Testis (tissue), 2 donors: ENCODE results near the gene NES.

Experiments used
- POLR2A ChIP-seq: fragments of 450-650 bp; IDR thresholded peaks from one replicate; pipeline ENCODE4 v1.6.1; 2017; ENCODE audit warnings: antibody characterized with exemption, mild to moderate bottlenecking, moderate library complexity
- TF ChIP-seq, protein P1 (sequence below), 3 experiments: fragments of 450-650 bp in 2 of 3; fragments of 200-600 bp in 1 of 3; sonication (generic) in 1 of 3; IDR thresholded peaks; one replicate each; pipeline ENCODE4 v1.5.1; 2016 to 2019; ENCODE audit warnings: antibody characterized with exemption in 3 of 3, mild to moderate bottlenecking in 2 of 3, moderate library complexity in 1 of 3

DNA sequence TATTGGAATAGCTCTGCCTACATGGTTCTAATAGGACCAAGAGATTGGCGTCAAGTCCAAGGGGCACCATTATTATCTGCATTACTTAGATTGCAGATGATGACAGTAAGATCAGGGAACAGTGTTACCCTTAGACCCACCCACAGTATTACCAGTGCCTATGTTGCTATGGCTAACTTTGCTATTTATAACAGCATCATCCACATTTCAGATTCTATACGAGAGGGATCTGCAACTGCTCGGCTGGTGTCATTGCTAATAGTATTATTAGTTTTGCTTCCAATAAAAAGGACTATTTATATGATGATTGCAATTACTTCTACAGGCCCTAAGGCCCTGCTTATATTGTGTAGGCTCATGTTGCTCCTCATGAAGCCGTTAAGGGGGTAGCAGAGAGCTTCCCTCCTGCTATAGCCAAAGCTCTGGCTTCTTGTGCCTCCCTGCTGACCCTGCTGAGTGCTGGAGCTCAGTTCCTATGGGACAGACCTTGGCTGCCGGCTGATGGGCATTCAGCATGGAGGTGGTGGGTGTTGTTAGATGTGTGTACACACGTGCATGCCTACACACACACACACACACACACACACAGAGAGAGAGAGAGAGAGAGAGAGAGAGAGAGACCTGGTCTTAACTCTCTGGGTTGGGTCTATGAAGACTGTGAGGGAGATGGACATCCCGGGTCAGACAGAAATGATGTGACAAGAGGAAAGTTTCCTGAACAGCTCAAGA, 34.0 kb downstream of the NES start:
- no peak for TF ChIP-seq POLR2A
- TF ChIP-seq, protein P1, sequence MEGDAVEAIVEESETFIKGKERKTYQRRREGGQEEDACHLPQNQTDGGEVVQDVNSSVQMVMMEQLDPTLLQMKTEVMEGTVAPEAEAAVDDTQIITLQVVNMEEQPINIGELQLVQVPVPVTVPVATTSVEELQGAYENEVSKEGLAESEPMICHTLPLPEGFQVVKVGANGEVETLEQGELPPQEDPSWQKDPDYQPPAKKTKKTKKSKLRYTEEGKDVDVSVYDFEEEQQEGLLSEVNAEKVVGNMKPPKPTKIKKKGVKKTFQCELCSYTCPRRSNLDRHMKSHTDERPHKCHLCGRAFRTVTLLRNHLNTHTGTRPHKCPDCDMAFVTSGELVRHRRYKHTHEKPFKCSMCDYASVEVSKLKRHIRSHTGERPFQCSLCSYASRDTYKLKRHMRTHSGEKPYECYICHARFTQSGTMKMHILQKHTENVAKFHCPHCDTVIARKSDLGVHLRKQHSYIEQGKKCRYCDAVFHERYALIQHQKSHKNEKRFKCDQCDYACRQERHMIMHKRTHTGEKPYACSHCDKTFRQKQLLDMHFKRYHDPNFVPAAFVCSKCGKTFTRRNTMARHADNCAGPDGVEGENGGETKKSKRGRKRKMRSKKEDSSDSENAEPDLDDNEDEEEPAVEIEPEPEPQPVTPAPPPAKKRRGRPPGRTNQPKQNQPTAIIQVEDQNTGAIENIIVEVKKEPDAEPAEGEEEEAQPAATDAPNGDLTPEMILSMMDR (IDR thresholded peaks at IDR 0.05) = no peak
